ENCODE results near the gene COPS7A. TPM values are rescaled to one million over a fixed set of nuclear protein-coding genes. Genes with fewer than 3 reads are reported as not detected.
"Not testable (repeated sequence)": the region's sequence is repeated elsewhere in the genome, so short reads cannot be mapped to it uniquely, and the experiment has no call there.

The COPS7A gene
- total RNA-seq, 2 experiments from 2014 or later = 26.9 to 29.7 TPM

GRCh38 chr12:6735448-6736191, 11.8 kb downstream of the COPS7A start:
- H3K9me3 Mint-ChIP-seq (ENCODE audit: insufficient read depth) = no peaks in the 10 kb centered on the region
- no peaks in the 10 kb centered on the region for H3K27me3 Mint-ChIP-seq (ENCODE audit: low read depth)
- no peak overlapping the region for H3K4me3 Mint-ChIP-seq
- ChIA-PET POLR2A (no interaction called here), CTCF (interaction anchor here (0.8 to 2.8 kb wide), 5 partner anchors 12 to 117 kb away, joined by 3 to 13 read pairs (median 4); partner anchors contain the start of genes COPS7A and MLF2)
- H3K4me1 Mint-ChIP-seq (ENCODE audit: low read depth) = peaks cover 10% of the 10 kb centered on the region
- DNase-seq = peak; percentile 68
- peak overlapping the region; percentile 44 for H3K27ac Mint-ChIP-seq
- ATAC-seq = peak; percentile 76
- H3K36me3 Mint-ChIP-seq (ENCODE audit: low read depth) = peaks cover 8% of the 10 kb centered on the region

DNA sequence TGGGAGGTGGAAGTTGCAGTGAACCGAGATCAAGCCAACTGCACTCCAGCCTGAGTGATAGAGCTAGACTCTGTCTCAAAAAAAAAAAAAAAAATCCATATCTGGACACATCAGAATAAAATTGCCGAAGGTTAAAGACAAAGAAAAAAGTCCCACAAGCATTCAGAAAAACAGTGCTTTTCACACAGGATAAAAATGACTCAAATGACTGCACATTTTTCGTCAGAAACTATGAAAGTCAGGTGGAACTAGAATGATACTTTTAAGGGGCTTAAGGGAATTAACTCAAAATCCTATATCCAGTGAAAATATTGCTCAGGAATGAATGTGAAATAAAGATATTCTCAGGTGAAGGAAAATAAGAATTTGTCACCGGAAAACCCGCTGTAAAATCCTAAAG, 12.9 kb downstream of the COPS7A start:
- POLR2A ChIA-PET = interaction anchor here (0.8 kb wide), 1 partner anchor 13 kb away, joined by 3 read pairs; the partner anchor contains the start of gene COPS7A
- CTCF ChIA-PET = interaction anchor here (0.6 to 2.8 kb wide), 6 partner anchors 13 to 116 kb away, joined by 3 to 17 read pairs (median 4); partner anchors contain the start of genes COPS7A and MLF2
- no peak for DNase-seq
- Mint-ChIP-seq H3K27me3 (ENCODE audit: low read depth) (no peaks in the 10 kb centered on the region), H3K36me3 (ENCODE audit: low read depth) (peaks cover 3% of the 10 kb centered on the region), H3K4me1 (ENCODE audit: low read depth) (peaks cover 10% of the 10 kb centered on the region), H3K4me3 (no peak overlapping the region), H3K9me3 (ENCODE audit: insufficient read depth) (no peaks in the 10 kb centered on the region), H3K27ac (no peak overlapping the region)
- ATAC-seq = no peak

DNA sequence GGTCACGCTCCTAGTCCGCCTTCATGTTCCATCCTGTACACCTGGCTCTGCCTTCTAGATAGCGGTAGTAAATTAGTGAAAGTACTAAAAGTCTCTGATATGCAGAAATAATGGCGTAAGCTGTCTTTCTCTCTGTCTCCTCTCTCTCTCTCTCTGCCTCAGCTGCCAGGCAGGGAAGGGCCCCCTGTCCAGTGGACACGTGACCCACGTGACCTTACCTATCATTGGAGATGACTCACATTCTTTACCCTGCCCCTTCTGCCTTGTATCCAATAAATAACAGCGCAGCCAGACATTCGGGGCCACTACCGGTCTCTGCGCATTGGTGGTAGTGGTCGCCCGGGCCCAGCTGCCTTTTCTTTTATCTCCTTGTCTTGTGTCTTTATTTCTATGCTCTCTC, 18.2 kb downstream of the COPS7A start:
- CTCF ChIA-PET = interaction anchor here (0.7 to 6.5 kb wide), 2 partner anchors 12 to 25 kb away, joined by 3 to 30 read pairs; partner anchors contain the start of gene MLF2
- H3K27me3 Mint-ChIP-seq (ENCODE audit: low read depth); H3K27ac Mint-ChIP-seq; ATAC-seq; DNase-seq; H3K9me3 Mint-ChIP-seq (ENCODE audit: insufficient read depth); H3K4me3 Mint-ChIP-seq: not testable (repeated sequence)
- POLR2A ChIA-PET = interaction anchor here (2.3 kb wide), 1 partner anchor 10 kb away, joined by 6 read pairs; the partner anchor contains the start of gene MLF2
- peaks cover 20% of the 10 kb centered on the region for H3K4me1 Mint-ChIP-seq (ENCODE audit: low read depth)
- peaks cover 15% of the 10 kb centered on the region for H3K36me3 Mint-ChIP-seq (ENCODE audit: low read depth)

GRCh38 chr12:6742834-6743233, 19.0 kb downstream of the COPS7A start:
- Mint-ChIP-seq H3K36me3 (ENCODE audit: low read depth) (peaks cover 23% of the 10 kb centered on the region), H3K4me1 (ENCODE audit: low read depth) (peaks cover 20% of the 10 kb centered on the region), H3K9me3 (ENCODE audit: insufficient read depth) (no peaks in the 10 kb centered on the region), H3K4me3 (no peak overlapping the region), H3K27ac (no peak overlapping the region), H3K27me3 (ENCODE audit: low read depth) (no peaks in the 10 kb centered on the region)
- ATAC-seq = no peak
- ChIA-PET POLR2A (interaction anchor here (2.3 kb wide), 1 partner anchor 10 kb away, joined by 6 read pairs; the partner anchor contains the start of gene MLF2), CTCF (interaction anchor here (0.7 to 6.5 kb wide), 2 partner anchors 11 to 24 kb away, joined by 3 to 30 read pairs; partner anchors contain the start of gene MLF2)
- no peak for DNase-seq

DNA sequence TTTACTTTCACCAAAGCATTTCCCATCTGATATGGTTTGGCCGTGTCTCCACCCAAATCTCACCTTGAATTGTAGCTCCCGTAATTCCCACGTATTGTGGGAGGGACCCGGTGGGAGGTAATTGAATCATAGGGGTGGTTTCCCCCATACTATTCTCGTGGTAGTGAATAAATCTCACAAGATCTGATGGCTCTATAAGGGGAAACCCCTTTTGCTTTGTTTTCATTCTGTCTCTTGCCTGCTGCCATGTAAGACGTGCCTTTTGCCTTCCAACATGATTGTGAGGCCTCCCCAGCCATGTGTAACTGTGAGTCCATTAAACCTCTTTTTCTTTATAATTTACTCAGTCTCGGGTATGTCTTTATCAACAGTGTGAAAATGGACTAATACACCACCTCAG, 19.5 kb downstream of the COPS7A start:
- H3K27me3 Mint-ChIP-seq (ENCODE audit: low read depth); H3K9me3 Mint-ChIP-seq (ENCODE audit: insufficient read depth); DNase-seq; H3K4me3 Mint-ChIP-seq; ATAC-seq; H3K27ac Mint-ChIP-seq: not testable (repeated sequence)
- POLR2A ChIA-PET = interaction anchor here (2.3 kb wide), 1 partner anchor 9 kb away, joined by 6 read pairs; the partner anchor contains the start of gene MLF2
- CTCF ChIA-PET = interaction anchor here (6.5 kb wide), 1 partner anchor 10 kb away, joined by 30 read pairs; the partner anchor contains the start of gene MLF2
- Mint-ChIP-seq H3K4me1 (ENCODE audit: low read depth) (peaks cover 20% of the 10 kb centered on the region), H3K36me3 (ENCODE audit: low read depth) (peaks cover 28% of the 10 kb centered on the region)

- Mint-ChIP-seq H3K4me1 (ENCODE audit: low read depth) (peaks cover 24% of the 10 kb centered on the region), H3K27ac (peak overlapping the region; percentile 90), H3K27me3 (ENCODE audit: low read depth) (no peaks in the 10 kb centered on the region), H3K4me3 (peak overlapping the region; percentile 0), H3K9me3 (ENCODE audit: insufficient read depth) (no peaks in the 10 kb centered on the region), H3K36me3 (ENCODE audit: low read depth) (peaks cover 42% of the 10 kb centered on the region)
- DNase-seq (peak; percentile 66), ATAC-seq (peak; percentile 86)
- ChIA-PET CTCF (interaction anchor here (0.8 to 6.5 kb wide), 5 partner anchors 8 to 83 kb away, joined by 3 to 30 read pairs (median 5); partner anchors contain the start of genes MLF2 and PTMS), POLR2A (interaction anchor here (1.0 to 2.1 kb wide), 4 partner anchors 22 to 57 kb away, joined by 3 to 7 read pairs (median 4); partner anchors contain the start of genes COPS7A and ZNF384)
Measured at GRCh38 chr12:6745741-6746525, 22.1 kb downstream of the COPS7A start.

GRCh38 chr12:6747216-6747615, 23.4 kb downstream of the COPS7A start:
- CTCF ChIA-PET = no interaction called here

DNA sequence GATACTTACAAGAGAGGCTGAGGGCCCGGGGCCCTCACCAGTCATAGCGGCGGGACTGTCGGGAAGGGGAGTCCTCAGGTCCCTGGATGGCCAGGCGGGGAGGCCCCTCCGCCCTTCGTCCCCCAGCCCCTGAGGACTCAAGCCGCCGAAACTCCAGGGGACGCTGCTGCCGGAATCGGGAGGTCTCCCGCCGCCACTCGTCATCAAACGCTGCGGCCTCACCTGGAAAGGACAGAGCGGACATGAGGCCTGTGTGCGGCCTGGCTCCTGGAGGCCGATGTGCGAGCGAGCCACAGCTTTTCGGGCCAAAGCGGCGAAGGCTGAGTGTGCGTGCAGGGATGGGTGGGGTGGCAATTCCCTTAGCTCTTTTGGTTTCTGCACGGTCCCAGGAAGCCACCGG, 24.9 kb downstream of the COPS7A start:
- Mint-ChIP-seq H3K9me3 (ENCODE audit: insufficient read depth) (no peaks in the 10 kb centered on the region), H3K36me3 (ENCODE audit: low read depth) (peaks cover 53% of the 10 kb centered on the region), H3K27me3 (ENCODE audit: low read depth) (no peaks in the 10 kb centered on the region), H3K4me1 (ENCODE audit: low read depth) (peaks cover 41% of the 10 kb centered on the region), H3K4me3 (no peak overlapping the region), H3K27ac (no peak overlapping the region)
- ATAC-seq = no peak
- no peak for DNase-seq
- ChIA-PET CTCF (no interaction called here), POLR2A (interaction anchor here (1.4 kb wide), 1 partner anchor 25 kb away, joined by 3 read pairs; the partner anchor contains the start of gene COPS7A)

More at GRCh38 chr12:6747216-6747615, 23.4 kb downstream of the COPS7A start:
- Mint-ChIP-seq H3K4me1 (ENCODE audit: low read depth) (peaks cover 36% of the 10 kb centered on the region), H3K4me3 (no peak overlapping the region), H3K27me3 (ENCODE audit: low read depth) (no peaks in the 10 kb centered on the region), H3K36me3 (ENCODE audit: low read depth) (peaks cover 53% of the 10 kb centered on the region), H3K27ac (peak overlapping the region; percentile 35), H3K9me3 (ENCODE audit: insufficient read depth) (no peaks in the 10 kb centered on the region)
- DNase-seq (no peak), ATAC-seq (no peak)
- POLR2A ChIA-PET = no interaction called here

DNA sequence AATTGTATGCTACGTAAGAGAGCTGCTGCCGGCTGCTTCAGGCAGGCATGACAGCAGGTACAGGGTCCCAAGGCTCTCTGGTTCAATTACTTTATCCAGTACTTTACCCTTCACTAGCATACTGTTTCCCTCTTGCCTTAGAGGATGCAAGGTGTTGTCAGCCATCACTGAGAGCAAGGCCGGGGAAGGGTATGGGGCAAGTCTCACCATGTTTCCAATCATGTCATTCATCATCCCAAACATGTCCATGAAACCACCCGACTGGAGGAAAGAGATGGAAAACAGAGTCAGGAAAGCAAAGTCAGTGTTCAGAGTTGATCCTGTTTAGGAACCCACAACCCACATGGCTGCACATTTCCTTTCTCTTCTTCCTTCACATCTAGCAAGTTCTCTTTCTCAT, 26.7 kb downstream of the COPS7A start:
- no peak for DNase-seq

GRCh38 chr12:6751767-6752166, 27.9 kb downstream of the COPS7A start:
- peaks cover 39% of the 10 kb centered on the region for H3K36me3 Mint-ChIP-seq (ENCODE audit: low read depth)
- ChIA-PET CTCF (interaction anchor here (0.9 to 13.5 kb wide), 8 partner anchors 15 to 182 kb away, joined by 3 to 378 read pairs (median 18); partner anchors contain the start of genes GPR162, LAG3, P3H3 and PTMS), POLR2A (interaction anchor here (1.0 to 3.7 kb wide), 8 partner anchors 9 to 139 kb away, joined by 4 to 66 read pairs (median 9); partner anchors contain the start of genes CDCA3, COPS7A, LAG3 and TPI1)
- peak overlapping the region; percentile 91 for H3K4me3 Mint-ChIP-seq
- peak overlapping the region; percentile 99 for H3K27ac Mint-ChIP-seq
- peaks cover 26% of the 10 kb centered on the region for H3K4me1 Mint-ChIP-seq (ENCODE audit: low read depth)
- ATAC-seq (no peak), DNase-seq (no peak)
- H3K27me3 Mint-ChIP-seq (ENCODE audit: low read depth) = no peaks in the 10 kb centered on the region
- no peaks in the 10 kb centered on the region for H3K9me3 Mint-ChIP-seq (ENCODE audit: insufficient read depth)

More for the DNA sequence above, 26.7 kb downstream of the COPS7A start:
- H3K9me3 Mint-ChIP-seq (ENCODE audit: insufficient read depth) = no peaks in the 10 kb centered on the region
- H3K36me3 Mint-ChIP-seq (ENCODE audit: low read depth) = peaks cover 47% of the 10 kb centered on the region
- no peaks in the 10 kb centered on the region for H3K27me3 Mint-ChIP-seq (ENCODE audit: low read depth)
- H3K27ac Mint-ChIP-seq = peak overlapping the region; percentile 37
- ChIA-PET CTCF (interaction anchor here (0.7 to 0.8 kb wide), 2 partner anchors 28 to 86 kb away, joined by 3 read pairs; no protein-coding TSS in a partner anchor), POLR2A (no interaction called here)
- H3K4me1 Mint-ChIP-seq (ENCODE audit: low read depth) = peaks cover 36% of the 10 kb centered on the region
- no peak overlapping the region for H3K4me3 Mint-ChIP-seq
- ATAC-seq = no peak

Data from activated CD8-positive, alpha-beta T cell treated with anti-CD3 and anti-CD28 coated beads, Interleukin-2, amount 10 ng/mL, durations not matched to agents 7 days and 5 days (primary cell).